SK-N-MC (cell line): ENCODE measurements around the gene GSTT2B.
"Not testable (repeated sequence)": the region's sequence is repeated elsewhere in the genome, so short reads cannot be mapped to it uniquely, and the experiment has no call there.

Experiments
- EZH2 ChIP-seq: fragments of 200-600 bp; sonication (generic); IDR thresholded peaks from one replicate; pipeline ENCODE4 v1.6.1; 2017; ENCODE audit warnings: antibody characterized with exemption
- POLR2AphosphoS5 ChIP-seq: IDR thresholded peaks from 2 replicates; pipeline ENCODE4 v1.6.1; 2012; ENCODE audit warnings: mild to moderate bottlenecking, low read depth, low read length, borderline replicate concordance

DNA sequence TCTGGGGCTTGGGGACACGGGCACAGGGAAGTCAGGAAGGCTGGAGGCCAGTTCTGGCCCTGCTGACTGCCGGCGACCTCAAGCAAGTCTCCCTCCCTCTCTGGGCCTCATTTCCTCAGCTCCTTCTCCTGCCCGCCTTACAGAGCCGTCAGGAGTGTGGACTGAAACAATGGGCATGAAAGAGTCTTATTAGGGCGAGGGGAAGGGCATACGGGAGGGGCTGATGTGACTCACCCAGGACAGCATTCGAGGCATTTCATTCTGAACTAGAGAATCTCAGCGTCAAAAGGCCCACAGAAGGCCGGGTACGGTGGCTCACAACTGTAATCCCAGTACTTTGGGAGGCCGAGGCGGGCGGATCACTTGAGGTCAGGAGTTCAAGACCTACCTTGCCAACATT, 20.8 kb downstream of the GSTT2B start:
- not testable (repeated sequence) for TF ChIP-seq POLR2AphosphoS5, EZH2
